K562 (cell line): Measurements from ENCODE around the gene ADPRHL1. TPM values are rescaled to one million over a fixed set of nuclear protein-coding genes. Genes with fewer than 3 reads are reported as not detected.

ENCODE experiments used
- CXXC5 ChIP-seq: fragments of 250-450 bp; sonication (Bioruptor Pico); IDR thresholded peaks from 2 replicates; pipeline ENCODE4 v1.8.0; 2022; ENCODE audit warnings: inconsistent platforms, mild to moderate bottlenecking, moderate library complexity
- DIDO1 ChIP-seq: fragments of 450-650 bp; IDR thresholded peaks from 2 replicates; pipeline ENCODE4 v1.6.1; 2016; ENCODE audit warnings: low read depth, missing biosample characterization, missing genetic modification characterization
- E2F4 ChIP-seq: sonication (generic); formaldehyde crosslinking; IDR thresholded peaks from 2 replicates; pipeline ENCODE4 v1.8.0; 2022; ENCODE audit warnings: mild to moderate bottlenecking, low read depth, missing genetic modification reagents
- ELF2 ChIP-seq: fragments of 250-450 bp; sonication (Bioruptor Pico); IDR thresholded peaks from 2 replicates; pipeline ENCODE4 v1.5.0; 2021; ENCODE audit warnings: mild to moderate bottlenecking
- GMEB1 ChIP-seq: fragments of 250-450 bp; sonication (Bioruptor Pico); IDR thresholded peaks from 2 replicates; pipeline ENCODE4 v1.4.0; 2020; ENCODE audit warnings: mild to moderate bottlenecking
- LCOR ChIP-seq: sonication (generic); formaldehyde crosslinking; IDR thresholded peaks from 2 replicates; pipeline ENCODE4 v1.8.0; 2022; ENCODE audit warnings: mild to moderate bottlenecking, missing genetic modification reagents
- MTA2 ChIP-seq: fragments of 450-650 bp; IDR thresholded peaks from 2 replicates; pipeline ENCODE4 v1.6.1; 2016; ENCODE audit warnings: low read depth
- NRF1 ChIP-seq, 2 experiments: fragments of 450-650 bp; IDR thresholded peaks in 1 of 2; conservative IDR thresholded peaks in 1 of 2; 2 replicates each; pipeline ENCODE4 v1.6.1; 2014; ENCODE audit warnings: mild to moderate bottlenecking in 2 of 2
- OTX1 ChIP-seq: fragments of 450-650 bp; formaldehyde crosslinking; IDR thresholded peaks from 2 replicates; pipeline ENCODE4 v1.4.0; 2022; ENCODE audit warnings: mild to moderate bottlenecking
- PRDM10 ChIP-seq: fragments of 450-650 bp; IDR thresholded peaks from 2 replicates; pipeline ENCODE4 v1.6.1; 2018; ENCODE audit not compliant: partially characterized antibody
- TCF7 ChIP-seq: sonication (generic); IDR thresholded peaks from 2 replicates; pipeline ENCODE4 v1.6.1; 2016; ENCODE audit warnings: antibody characterized with exemption, borderline replicate concordance
- VEZF1 ChIP-seq: fragments of 200-800 bp; sonication (Bioruptor generic); IDR thresholded peaks from 2 replicates; pipeline ENCODE4 v1.6.1; 2017; ENCODE audit warnings: missing genetic modification characterization, missing compliant biosample characterization
- ZBTB26 ChIP-seq: fragments of 450-650 bp; formaldehyde crosslinking; IDR thresholded peaks from 2 replicates; pipeline ENCODE4 v1.4.0; 2022; ENCODE audit warnings: missing genetic modification characterization
- ZNF274 ChIP-seq: IDR thresholded peaks from 2 replicates; pipeline ENCODE4 v1.6.1; 2011; ENCODE audit warnings: low read depth, mild to moderate bottlenecking, low read length, moderate library complexity, borderline replicate concordance
- ZNF444 ChIP-seq: fragments of 250-450 bp; sonication (Bioruptor Pico); IDR thresholded peaks from 2 replicates; pipeline ENCODE4 v1.4.0; 2020; ENCODE audit warnings: mild to moderate bottlenecking, moderate library complexity
- ZNF511 ChIP-seq: sonication (generic); formaldehyde crosslinking; IDR thresholded peaks from 2 replicates; pipeline ENCODE4 v1.8.0; 2022; ENCODE audit warnings: mild to moderate bottlenecking, missing genetic modification reagents
- ZNF830 ChIP-seq: fragments of 250-450 bp; sonication (Bioruptor Pico); IDR thresholded peaks from 2 replicates; pipeline ENCODE4 v1.5.0; 2021; ENCODE audit warnings: mild to moderate bottlenecking
- polyA plus RNA-seq, 8 experiments: library from polyadenylated mRNA; depleted of rRNA in 4 of 8; stranded (reverse) in 5 of 8; unstranded in 3 of 8; fragments of >200 nt; fragmentation: Nextera tagmentation in 2 of 8; fragmentation: Illumina TruSeq in 1 of 8; extraction: Ambion mirVana in 2 of 8; extraction: Trizol in 1 of 8; gene quantifications; 2 replicates each; pipeline versions ENCODE4 v1.2.1 to v1.2.3, GENCODE V29; 2011 to 2014; ENCODE audit warnings: inconsistent platforms in 1 of 8, missing spikeins in 1 of 8
- total RNA-seq, 7 experiments: library from RNA; depleted of rRNA in 6 of 7; stranded (reverse); fragments of >200 nt in 6 of 7; fragmentation: Illumina TruSeq in 2 of 7; extraction: Trizol in 2 of 7; gene quantifications; 2 replicates each; pipeline versions ENCODE4 v1.2.1 to v1.2.3, GENCODE V29; 2011 to 2021; ENCODE audit warnings: low replicate concordance in 1 of 7

The ADPRHL1 gene
- total and polyA plus RNA-seq, 9 of the 15 experiments (the other 6 are each of a cell fraction or from before 2014, with no cell fraction given): 0.06 to 0.76 (median 0.37) TPM; not detected in 1

- no peak for TF ChIP-seq PRDM10
- no peak for TF ChIP-seq LCOR (CRISPR knock-in tag)
- TF ChIP-seq ZNF511: no peak
- TF ChIP-seq GMEB1 (CRISPR knock-in tag): peak; percentile 52; the same call in 1 of the 2 replicates
- TF ChIP-seq ELF2 (CRISPR knock-in tag): 0 out of 2 replicates have a peak, but pooled peaks have one; percentile 29
- TF ChIP-seq NRF1 (conservative IDR thresholded peaks at IDR 0.05 in 1 of 2, IDR thresholded peaks at IDR 0.05 in 1 of 2): peak in 1 of 2 experiments; percentile 87; a peak in 2 of 4 replicates
- no peak for TF ChIP-seq DIDO1 (tag)
- TF ChIP-seq CXXC5 (CRISPR knock-in tag): peak; percentile 91
- TF ChIP-seq ZBTB26 (CRISPR knock-in tag): no peak
- TF ChIP-seq OTX1 (CRISPR knock-in tag): no peak
- TF ChIP-seq ZNF274: no peak
- TF ChIP-seq E2F4: no peak
- TF ChIP-seq ZNF830 (CRISPR knock-in tag): no peak
- TF ChIP-seq TCF7: no peak
- TF ChIP-seq ZNF444 (CRISPR knock-in tag): no peak
- peak; percentile 80 for TF ChIP-seq VEZF1 (CRISPR knock-in tag)
- TF ChIP-seq MTA2: peak; percentile 36; the same call in 1 of the 2 replicates
Measured at GRCh38 chr13:113490496-113491417, 37.5 kb upstream of the ADPRHL1 start, which contains the start of gene DCUN1D2 (continued).
